Fibroblast of pulmonary artery (primary cell): ENCODE data around the gene ARAP1.

ENCODE experiments used
- DNase-seq: peaks from one replicate; pipeline ENCODE4 v3.0.0-alpha.2; 2010; ENCODE audit warnings: low read depth
- H3K4me3 ChIP-seq: replicated peaks from 2 replicates; pipeline ENCODE4 v1.5.1; 2011; ENCODE audit warnings: low read depth, mild to moderate bottlenecking, control low read depth, low read length, moderate library complexity
- TF ChIP-seq, protein P1 (sequence below): IDR thresholded peaks from 2 replicates; pipeline ENCODE4 v1.5.1; 2011; ENCODE audit warnings: mild to moderate bottlenecking, control low read depth, low read length, inconsistent platforms; ENCODE audit errors: missing control alignments

The ARAP1 gene

GRCh38 chr11:72740562-72741428 is 11.4 kb downstream of the ARAP1 start:
- TF ChIP-seq, protein P1, sequence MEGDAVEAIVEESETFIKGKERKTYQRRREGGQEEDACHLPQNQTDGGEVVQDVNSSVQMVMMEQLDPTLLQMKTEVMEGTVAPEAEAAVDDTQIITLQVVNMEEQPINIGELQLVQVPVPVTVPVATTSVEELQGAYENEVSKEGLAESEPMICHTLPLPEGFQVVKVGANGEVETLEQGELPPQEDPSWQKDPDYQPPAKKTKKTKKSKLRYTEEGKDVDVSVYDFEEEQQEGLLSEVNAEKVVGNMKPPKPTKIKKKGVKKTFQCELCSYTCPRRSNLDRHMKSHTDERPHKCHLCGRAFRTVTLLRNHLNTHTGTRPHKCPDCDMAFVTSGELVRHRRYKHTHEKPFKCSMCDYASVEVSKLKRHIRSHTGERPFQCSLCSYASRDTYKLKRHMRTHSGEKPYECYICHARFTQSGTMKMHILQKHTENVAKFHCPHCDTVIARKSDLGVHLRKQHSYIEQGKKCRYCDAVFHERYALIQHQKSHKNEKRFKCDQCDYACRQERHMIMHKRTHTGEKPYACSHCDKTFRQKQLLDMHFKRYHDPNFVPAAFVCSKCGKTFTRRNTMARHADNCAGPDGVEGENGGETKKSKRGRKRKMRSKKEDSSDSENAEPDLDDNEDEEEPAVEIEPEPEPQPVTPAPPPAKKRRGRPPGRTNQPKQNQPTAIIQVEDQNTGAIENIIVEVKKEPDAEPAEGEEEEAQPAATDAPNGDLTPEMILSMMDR: no peak
- no peak overlapping the region for H3K4me3 ChIP-seq

DNA sequence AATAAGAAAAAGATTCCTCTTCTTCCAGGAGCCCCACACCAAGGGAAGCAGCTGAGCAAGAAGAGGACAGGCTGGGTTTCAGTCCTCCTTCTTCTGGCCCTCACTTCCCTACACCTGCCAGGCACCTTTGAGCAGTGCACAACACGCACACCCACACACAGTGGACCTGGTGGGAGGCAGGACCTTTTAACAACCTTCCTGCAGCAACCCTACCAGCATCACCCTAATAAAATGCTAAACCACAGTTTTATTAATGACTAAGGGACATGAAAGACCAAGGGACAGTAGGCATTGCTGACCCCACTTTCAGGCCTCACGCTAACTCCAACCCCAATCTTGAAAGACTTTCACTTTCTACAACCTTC is 12.2 kb downstream of the ARAP1 start:
- TF ChIP-seq, protein P1: no peak

More at GRCh38 chr11:72740562-72741428, 11.4 kb downstream of the ARAP1 start:
- DNase-seq: no peak

GRCh38 chr11:72739240-72740059 is 12.8 kb downstream of the ARAP1 start:
- H3K4me3 ChIP-seq: no peak overlapping the region
- DNase-seq: no peak
- TF ChIP-seq, protein P1: no peak

More for the DNA sequence above, 12.2 kb downstream of the ARAP1 start:
- no peak overlapping the region for H3K4me3 ChIP-seq
- no peak for DNase-seq

DNA sequence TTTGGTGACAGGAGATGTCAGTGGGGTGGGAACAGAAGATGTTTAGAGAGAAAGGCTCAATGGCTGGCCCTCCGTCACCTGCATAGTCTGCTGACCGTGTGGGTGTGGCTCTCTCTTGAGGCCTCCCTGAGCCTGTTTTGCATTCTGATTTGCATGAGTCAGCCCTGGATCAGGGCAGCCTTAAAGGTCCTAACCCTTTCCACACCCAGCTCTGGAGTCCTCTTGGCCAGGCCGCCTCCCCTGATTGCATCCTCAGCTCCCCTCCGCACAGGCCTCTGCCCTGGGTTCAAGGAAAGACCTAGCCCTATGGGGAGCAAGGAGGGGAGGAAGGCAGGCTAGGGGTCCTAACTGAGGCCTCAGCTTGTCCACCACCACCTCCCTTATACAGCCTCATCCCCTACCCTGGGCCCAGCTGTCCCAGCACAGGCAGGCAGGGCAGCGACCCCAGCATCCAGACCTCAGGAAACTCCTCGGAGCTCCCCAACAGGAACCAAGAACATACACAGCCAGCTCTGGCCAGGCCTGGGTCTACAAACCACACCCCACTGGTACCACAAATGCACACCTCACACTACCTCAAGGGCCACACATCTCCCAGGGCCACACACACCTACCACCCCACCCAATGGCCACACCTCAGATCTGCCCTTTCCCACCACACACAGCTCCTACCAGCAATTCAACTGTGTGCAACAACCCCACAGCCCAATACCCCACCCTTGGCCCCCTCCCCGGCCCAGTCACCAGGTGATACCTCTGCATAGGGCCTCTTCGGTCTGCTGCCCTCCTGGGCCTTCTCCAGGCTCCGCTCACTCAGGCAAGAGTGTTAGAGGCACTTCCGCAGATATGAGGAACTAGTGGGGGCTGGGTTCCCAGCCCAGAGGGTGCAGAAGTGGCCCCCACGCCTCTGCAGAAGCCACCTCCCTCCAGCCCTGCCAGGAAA is 13.7 kb downstream of the ARAP1 start:
- no peak overlapping the region for H3K4me3 ChIP-seq
- no peak for DNase-seq
- TF ChIP-seq, protein P1: no peak

DNA sequence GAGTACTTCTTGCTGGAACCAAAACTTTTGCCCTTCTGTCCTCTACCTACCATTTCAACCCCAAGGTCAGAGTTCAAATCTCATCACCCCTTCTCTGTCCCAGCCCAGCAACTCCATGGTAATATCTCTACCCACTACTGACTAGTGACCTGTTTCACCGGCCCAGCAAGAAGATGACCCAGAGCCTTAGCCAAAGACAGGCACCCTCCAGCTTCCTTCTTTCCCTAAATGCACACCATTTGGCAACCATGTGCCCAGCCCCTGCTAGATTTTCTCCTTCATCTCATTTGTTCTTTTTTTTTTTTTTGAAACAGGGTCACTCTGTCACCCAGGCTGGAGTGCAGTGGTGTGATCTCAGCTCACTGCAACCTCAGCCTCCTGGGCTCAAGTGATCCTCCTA is 14.9 kb downstream of the ARAP1 start:
- TF ChIP-seq, protein P1: no peak
- no peak for DNase-seq
- no peak overlapping the region for H3K4me3 ChIP-seq

- TF ChIP-seq, protein P1: no peak
- peak; percentile 66 for DNase-seq
- H3K4me3 ChIP-seq: no peak overlapping the region
Measured at GRCh38 chr11:72736452-72737069, 15.6 kb downstream of the ARAP1 start.
